DMS 273 (cell line): Measurements from ENCODE around the gene MAGI2.

ENCODE experiments used
- DNase-seq: peaks from one replicate; lab custom pipeline; 2025; ENCODE audit not compliant: unreplicated experiment; lab: John Stamatoyannopoulos, UW

Gene MAGI2

DNA sequence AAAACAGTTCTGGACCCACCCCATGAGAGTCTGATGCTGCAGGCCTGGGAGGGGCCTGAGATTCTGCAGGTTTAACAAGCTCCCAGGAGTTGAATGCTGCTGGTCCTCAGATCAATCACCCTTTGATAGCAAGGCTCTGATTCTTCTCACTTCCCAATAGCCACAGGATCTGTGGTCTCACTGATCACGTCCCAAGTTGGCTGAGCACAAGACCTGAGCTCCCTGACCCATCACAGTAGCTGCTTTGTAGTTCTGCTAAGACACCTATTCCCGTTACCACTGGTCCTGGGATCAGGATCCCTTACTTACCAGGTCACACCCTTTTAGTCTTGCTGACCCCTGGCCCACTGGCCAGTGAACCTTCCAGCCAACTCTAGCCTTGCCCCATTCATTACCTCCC is 1282.1 kb downstream of the MAGI2 start:
- DNase-seq = no peak

DNA sequence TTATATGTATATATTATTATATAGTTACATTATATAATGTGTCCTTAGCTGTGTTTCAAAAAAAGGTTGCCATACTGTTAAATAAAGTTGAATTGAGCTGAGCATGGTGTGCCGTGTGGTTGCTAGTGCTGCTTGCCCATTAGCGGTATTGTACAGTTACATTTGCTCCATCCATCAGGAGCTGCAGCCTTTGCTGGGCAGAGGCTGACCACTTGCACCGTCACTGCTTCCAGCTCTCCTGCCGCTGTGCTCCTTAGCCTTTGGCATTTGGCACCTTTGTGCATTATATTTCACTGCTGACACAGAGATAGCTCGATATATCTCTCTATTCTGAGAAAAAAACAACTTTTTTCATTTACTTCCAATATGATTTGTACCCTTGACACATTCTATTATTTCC is 1282.7 kb downstream of the MAGI2 start:
- no peak for DNase-seq

DNA sequence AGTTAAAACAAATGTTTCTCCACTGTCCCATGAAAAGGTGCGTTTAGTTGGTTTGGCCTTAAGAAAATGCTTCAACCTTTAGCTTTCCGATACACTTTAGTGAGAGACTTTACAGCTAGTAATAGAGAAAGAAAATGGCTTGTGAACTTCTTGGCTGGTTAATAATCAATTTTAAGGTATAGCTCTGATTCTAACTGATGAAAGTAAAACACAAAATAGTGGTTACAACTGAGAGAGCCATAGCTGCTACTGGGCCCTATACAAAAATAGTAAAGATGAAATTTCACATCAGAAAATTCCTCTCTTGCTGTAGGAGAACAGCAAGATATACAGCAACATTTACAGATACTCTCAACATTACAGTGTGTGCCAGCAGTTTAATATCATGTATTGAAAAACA is 1283.5 kb downstream of the MAGI2 start:
- no peak for DNase-seq

DNA sequence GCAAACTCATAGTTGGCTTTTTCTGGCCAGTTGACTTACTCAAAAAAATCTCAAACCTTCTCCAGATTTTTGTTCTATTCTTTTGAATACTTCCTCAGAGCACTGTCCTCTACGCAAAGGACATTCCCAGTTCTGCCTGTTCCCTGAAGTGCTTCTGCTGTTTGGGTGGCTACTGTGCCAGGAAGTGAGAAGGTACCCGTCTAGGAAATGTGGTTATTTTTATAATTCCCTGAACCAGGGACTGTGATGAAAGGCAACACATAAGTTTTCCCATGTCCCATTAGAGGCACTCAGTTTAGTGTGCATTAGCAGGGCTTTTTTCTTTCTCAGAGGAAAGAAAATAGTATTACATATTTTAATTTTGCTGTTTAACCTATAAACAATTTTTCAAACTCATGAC is 1284.6 kb downstream of the MAGI2 start:
- no peak for DNase-seq

DNA sequence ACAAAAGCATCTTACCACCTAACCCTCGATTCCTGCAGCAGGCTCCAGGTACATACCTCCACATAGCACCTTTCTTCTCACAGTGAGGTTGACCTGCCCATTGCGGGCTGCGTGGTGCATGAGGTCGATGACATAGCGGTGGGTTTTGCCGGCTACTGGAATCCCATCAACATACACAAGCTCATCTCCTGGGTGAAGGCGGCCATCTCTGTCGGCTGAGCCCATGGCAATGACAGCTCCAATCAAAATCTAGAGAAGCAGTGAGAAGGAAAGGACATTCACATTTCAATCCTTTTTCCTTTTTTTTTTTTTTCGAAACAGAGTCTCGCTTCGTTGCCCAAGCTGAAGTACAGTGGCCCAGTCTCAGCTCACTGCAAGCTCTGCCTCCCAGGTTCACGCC is 1285.6 kb downstream of the MAGI2 start:
- no peak for DNase-seq

DNA sequence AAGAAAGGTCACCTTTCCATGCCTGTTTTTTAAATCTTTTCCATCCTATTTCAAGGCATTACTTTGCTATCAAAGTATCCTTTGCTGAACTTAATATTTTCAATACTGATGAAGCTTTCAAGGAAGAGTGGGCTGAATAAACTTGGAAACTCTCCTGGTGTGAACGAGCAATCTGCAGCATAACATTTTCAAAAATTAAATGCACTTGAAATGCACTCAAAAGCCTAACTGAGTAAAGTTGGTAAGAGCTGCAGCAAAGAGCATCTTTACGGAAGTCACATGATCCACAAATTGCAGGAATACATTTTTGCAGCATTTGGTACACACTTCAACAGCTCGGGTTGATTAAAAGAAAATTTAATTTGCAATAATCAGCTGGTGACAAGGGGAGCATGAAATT is 1287.6 kb downstream of the MAGI2 start:
- no peak for DNase-seq

DNA sequence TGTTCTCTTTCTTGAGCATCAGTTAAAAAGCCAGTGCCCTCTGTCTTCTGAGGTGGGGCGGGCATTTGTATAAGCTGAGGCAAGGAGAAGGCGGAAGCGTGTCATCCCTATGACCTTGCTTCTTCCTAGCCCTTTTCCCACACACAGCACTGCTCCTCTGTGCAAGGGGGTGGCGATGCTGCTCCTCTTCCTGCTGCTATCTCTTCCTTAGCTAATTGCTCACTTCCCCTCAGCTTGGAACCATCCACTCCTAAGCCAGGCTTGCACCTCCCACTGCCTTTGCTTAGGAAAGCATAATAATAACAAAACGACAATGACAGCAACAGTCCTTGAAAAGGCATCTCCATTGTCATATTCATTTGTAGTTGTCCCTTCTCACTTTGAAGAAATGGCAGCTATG is 1288.0 kb downstream of the MAGI2 start:
- no peak for DNase-seq

DNA sequence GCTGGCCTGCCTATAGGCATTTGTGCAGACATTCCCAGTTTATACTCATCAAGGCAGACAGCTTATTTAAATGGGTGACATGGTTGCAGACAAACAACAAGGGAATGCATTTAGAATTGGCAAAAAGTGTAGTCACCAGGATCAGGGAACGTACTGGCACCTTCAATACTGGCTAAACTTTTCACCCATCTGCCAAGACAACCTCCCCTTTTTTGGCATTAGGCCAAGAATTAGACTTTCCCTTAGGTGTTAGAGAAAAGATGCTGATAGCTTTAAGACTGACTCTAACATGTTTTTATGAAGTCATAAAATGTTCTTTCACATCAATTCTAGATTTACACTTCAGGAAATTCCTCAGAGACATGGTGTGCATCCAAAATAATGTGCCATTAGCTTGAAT is 1289.0 kb downstream of the MAGI2 start:
- peak; percentile 79 for DNase-seq

DNA sequence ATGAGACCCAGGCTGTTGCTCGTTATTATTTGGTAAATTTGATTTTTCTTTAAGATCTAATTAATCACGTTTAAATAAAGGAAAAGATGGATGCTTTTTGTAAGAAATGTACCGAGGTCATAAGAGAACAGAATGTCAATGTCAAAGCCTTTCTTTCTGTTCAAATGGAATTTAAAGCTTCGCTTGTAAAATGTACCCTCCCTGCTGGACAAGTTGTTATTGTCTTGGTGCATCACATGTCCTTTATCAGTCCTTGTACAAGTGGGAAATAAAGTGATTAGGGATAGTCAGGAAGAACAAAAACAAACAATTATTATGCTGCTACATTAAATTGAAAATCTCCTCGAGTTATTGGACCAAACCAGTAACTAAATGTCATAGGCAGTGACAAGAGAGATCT is 1291.7 kb downstream of the MAGI2 start:
- DNase-seq = no peak

DNA sequence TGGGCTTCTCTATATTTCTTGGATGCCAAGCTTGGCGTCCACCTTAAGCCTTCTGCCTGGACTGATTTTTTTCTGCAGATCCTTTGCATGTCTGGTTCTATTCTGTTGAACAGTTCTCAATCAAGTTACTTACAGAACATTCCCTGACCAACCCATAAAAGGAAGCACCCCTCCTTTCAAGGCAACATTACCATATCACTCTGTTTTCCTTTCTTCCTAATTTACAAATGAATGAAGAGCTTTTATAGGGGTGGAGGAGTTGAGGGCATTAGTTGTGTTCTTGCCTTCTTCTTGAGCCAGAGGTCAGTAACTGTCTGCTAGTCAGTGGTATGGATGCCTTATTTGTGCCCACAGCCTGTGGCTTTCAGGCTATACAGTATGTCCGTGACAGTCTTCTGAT is 1293.9 kb downstream of the MAGI2 start:
- no peak for DNase-seq

DNA sequence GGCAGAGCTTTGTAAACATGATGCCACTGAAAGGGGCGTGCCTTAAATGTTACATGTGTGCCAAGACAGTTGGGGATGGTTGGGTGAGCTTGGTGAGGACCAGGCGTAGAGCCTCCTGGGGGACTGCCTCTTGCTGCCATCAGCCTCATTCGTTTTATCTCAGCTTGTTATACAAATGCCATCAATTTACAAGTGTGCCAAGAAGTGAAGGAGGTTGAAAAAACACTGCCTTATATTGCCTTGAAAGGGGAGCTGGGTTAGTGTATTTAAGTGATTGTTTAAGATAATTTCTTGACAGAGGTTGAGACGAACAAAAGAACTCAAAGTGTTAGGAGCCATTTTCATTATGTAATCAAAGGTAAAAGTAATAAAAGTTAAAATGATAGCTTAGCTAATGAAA is 1300.2 kb downstream of the MAGI2 start:
- peak; percentile 16 for DNase-seq

DNA sequence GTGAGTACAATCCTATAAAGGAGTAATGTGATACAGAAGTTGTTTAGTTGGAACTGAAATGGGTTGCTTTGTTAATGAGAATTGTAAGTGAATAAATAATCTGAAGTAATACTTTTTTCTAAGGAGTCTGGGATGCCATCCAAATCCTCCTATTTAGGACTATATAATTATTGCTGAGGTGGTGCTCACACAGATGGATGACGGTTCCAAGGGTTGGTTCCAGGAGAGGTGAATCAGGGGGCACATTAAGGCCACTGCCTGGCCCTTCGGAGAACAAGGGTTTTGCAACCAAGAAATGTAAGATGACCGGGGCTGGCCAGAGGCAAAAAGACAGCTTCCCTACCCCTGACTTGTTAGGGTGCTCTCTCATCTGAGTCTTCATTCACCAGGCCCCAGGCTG is 1302.2 kb downstream of the MAGI2 start:
- peak; percentile 92 for DNase-seq

DNA sequence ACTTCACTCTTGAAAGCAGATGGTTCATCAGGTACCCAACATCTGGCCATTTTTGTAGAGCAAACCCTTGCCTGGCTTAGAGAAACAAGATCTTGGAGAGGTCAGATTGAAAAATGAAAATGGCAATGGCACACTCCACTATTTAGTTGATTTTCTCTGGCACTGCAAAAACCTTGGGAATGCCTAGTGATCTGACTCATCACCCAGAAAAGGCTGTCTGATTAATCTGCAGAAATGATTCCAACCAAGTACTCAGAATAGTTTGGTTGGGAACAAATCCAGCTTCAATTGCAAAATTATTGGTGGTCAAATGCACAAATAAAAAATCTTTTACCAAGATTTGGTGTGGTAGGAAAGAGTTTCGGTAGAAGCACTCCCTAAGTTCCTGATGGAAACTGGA is 1303.7 kb downstream of the MAGI2 start:
- peak; percentile 94 for DNase-seq

DNA sequence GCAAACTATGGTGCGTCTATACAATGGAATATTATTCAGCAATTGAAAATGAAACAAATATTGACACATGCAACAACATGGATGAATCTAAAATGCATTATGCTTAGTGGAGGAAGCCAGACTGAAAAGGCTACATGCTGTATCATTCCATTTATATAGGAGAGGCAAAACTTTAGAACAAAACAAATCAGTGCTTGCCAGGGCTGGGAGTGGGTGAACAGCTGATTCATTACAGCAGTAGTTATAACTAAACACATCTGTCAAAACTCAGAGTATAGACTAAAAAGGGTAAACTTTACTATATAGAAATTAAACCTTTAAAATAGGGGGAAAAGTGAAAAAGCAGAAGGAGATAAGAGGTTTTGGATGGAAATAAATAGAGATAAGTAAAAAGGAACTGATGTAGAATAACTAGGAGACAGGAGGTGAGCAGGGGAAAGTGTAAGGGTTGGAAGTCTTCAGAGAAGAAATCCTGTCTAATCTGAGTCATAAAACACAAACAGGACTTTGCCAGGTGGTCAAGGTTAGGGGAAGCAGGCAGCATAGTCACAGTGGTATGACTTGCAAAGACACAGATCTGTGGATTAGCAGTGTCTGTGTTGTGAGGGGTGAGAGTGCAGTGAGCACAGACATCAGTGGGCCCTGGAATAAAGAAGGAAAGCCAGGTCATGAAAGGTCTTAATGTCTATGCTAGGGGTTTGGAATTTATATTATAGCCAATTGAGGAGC is 1305.1 kb downstream of the MAGI2 start:
- DNase-seq = peak; percentile 58

DNA sequence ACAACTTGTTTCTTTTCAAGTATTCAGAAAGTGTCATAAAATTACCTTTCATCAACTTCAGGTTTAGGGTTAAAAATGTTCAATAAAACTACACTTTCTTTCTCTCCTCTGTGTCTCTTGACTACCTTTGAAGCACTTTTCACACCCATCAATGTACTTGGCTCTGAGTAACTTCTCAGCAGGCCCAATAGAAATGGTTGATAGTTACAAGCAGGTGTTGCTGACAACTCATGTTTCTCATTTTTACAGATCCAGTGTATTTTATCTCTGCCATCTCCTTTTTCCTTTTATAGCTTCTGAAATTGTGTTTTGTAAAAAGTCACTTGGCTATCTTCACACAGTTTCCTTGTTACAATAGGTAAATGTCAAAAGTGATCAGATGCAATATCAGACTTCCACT is 1306.9 kb downstream of the MAGI2 start:
- peak; percentile 59 for DNase-seq

DNA sequence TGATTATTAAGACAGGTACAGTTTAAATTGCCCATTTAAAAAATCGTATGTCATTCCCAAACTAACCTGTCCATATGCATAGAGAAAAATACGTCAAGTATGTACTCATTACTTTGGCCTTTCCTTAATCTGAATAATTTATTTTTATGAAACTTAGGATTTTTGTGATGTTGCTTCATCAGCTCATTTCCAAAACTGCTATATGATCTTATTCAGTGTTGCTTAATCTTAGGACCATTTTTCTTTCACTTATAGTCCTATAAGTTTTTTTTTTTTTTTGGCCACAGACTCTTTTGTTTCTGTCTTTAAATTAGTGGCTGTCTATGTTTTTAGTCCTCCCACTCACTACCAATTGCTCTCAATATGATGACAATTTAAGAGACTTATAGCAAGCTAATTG is 1309.8 kb downstream of the MAGI2 start:
- no peak for DNase-seq

DNA sequence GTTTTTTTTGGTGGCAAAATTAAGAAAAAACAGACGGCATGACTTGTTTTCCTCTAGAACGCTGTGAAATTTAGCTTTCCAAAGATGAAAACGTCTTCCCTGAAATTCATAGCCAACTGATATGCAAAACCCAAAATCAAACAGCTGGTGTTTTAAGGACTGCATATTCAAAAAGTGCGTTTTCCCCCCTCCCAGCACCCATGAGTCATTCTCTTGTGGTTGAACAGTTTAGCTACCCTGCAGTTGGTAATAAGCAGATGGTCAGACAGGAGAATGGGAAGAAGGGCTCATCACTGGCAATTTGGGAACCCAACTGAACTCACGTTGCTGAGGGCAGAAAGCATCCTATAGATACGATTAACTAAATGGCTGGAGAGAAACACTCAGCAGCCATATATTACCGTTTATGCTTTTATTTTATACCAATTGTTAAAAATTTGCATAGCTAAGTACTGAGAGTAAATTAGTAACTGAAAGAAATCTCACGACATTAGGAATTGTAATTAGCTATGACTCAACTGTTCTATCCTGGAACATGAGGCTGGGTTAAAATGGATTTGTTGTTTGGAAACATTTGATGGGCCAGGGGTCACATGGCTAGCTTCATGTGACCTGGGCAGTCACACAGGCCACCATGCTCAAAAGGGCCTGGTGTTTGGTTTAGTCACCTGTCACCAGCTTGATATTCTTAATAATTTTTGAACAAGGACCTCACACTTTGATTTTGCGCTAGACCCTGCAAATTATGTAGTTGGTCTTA is 1311.8 kb downstream of the MAGI2 start:
- peak; percentile 98 for DNase-seq

DNA sequence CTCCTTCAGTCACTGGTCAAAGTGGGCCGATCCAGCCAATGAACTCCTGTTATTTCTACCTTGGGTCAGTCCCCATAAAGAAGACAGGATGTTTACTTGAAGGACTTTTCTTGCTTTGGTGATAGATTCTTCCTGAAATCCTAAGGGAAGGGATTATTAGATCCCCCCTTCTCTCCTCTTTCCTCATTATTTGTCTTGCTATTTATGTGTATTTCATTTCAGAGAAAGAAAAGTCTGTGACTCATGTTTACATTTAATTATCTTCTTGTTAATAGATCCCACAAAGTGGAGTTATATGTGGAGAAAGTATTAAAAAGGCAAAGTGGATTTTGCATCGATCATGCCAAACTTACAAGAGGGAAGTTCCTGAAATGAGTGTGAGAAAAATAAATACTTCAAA is 1313.4 kb downstream of the MAGI2 start:
- no peak for DNase-seq

DNA sequence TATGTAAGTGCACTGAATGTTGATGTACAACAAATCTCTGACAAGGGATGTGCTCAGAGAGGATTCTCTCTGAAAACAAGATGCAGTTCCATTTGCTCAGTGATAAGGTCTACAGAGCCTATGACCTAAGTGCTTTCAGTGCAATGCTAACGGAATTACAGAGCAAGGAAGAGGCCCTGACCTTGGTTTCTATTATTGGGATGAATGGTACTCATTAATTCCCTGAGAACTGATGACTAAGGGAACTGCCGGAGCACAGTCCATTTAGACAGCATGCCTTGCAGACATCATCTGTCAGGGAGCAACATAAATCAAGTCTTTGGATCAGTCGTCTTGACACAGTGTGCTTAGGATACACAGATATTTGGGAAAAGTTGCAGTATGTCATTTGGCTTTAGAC is 1314.1 kb downstream of the MAGI2 start:
- peak; percentile 65 for DNase-seq

DNA sequence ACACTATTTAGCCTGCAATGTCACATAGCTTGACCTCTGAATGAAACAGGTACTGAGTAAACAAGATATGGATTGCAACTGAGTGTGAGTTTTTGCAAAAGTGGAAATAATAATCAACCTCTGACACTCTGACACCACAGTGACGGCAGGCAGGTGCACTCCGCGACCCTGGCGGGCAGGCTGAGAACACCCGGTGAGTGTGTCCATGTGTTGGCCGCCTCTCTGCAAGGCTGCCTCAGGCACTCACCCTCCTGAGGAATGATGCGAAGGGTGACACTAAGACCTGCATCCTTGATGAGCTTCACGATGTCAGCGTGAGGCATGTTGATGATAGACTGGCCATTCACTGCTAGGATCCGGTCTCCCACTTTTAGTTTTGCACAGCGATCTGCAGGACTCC is 1318.7 kb downstream of the MAGI2 start:
- DNase-seq = no peak

DNA sequence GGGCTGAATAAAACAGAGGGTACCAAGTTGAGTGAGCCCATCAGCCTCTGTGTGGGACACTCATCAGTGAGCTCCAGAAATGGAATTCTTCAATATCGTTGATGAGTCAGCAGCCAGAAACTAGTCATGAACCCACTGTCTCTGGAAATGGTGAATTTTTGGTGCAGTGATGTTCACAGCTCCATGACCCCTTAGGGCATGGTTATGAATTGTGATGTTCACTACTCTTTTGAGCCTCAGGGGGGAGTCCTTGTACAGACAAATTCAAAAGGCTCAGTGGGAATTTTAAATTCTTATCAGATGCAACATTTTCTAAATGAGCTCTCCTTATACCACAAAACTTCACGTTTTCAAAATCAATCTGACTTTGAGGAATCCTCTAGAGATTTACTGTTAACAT is 1319.2 kb downstream of the MAGI2 start:
- DNase-seq = peak; percentile 81

DNA sequence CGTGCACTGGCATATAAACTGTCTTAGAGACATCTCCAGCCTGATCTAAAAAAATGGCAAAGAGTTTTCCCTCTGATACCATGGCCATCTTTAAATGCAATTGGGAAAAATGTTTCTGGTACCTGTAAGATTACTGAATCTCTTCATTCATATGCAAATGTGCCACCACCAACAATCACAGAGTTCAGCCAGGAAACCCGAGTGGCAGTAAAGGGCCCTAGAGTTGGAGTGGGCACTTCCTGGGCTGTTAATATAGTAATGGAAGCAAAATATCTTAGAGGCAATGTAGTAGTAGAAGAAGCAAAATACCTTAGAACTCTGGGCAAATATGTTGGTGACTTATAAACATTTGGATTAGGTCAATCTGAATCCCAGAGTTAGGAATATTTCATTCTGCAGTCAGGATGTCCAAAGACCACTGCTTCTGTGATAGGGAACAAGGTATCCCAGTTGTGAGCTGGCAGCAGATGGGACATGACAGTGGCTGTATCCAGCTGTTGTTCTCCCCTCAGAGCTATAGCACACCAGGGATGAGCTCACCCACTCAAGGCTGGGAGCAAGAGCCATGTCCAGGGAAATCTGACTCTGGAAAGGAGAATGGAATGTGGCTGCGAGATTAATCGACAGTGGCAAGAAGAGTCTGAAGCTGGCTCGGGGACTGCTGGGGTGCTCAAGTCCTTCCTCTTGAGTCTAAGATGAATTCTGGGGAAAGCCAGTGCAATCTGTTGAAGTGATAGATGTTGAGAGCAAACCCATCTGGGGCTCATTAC is 1322.8 kb downstream of the MAGI2 start:
- DNase-seq = peak; percentile 17
